GM12878 (cell line): ENCODE measurements around the gene DIP2C. TPM values are rescaled to one million over a fixed set of nuclear protein-coding genes. Genes with fewer than 3 reads are reported as not detected.

ENCODE experiments used
- ATAC-seq: fragments of 200-7000 bp; cut with Tn5 transposase; 3 replicates; pipeline ENCODE4 v1.9.1; 2020; ENCODE audit warnings: mild to moderate bottlenecking, moderate library complexity
- BruUV-seq: library from RNA; stranded (reverse); fragments of 400-500 nt; replicated peaks from 2 replicates; lab custom pipeline; 2021; lab: Mats Ljungman, UMichigan
- CTCF ChIA-PET: fragments of 300-600 bp; sonication (Branson Sonifier 250); formaldehyde crosslinking; extraction: SDS; loops from one replicate; lab custom pipeline; 2021; ENCODE audit warnings: inconsistent platforms; lab: Yijun Ruan, JAX
- POLR2A ChIA-PET: fragments of 350-600 bp; formaldehyde crosslinking; extraction: SDS; loops from one replicate; lab custom pipeline; 2021; ENCODE audit warnings: inconsistent platforms; lab: Charles Lee
- RAD21 ChIA-PET: fragments of 300-600 bp; sonication (Branson Sonifier 250); formaldehyde crosslinking; loops from one replicate; lab custom pipeline; 2023; ENCODE audit warnings: antibody characterized with exemption; ENCODE audit not compliant: unreplicated experiment; lab: Charles Lee
- SMC1A ChIA-PET: fragments of 300-600 bp; sonication (Branson Sonifier 250); formaldehyde crosslinking; loops from one replicate; lab custom pipeline; 2023; ENCODE audit not compliant: unreplicated experiment, uncharacterized antibody; lab: Charles Lee
- DNase-seq: peaks from one replicate; pipeline ENCODE4 v3.0.0-alpha.2; 2011; ENCODE audit warnings: low read depth, low spot score
- FAIRE-seq: peaks from 3 replicates; lab custom pipeline; 2011; peaks lifted over from hg19 to GRCh38; lab: Jason Lieb, UNC
- H2AFZ ChIP-seq: 2 replicates; pipeline ENCODE4 v1.6.0; 2011; ENCODE audit warnings: low read depth, low read length, control low read depth; ENCODE audit not compliant: control insufficient read depth
- H3K27ac ChIP-seq: 2 replicates; pipeline ENCODE4 v1.5.1; 2011; ENCODE audit warnings: control low read depth; ENCODE audit not compliant: control insufficient read depth, insufficient read depth
- H3K27me3 ChIP-seq, 2 experiments: replicated peaks in 1 of 2; 2 replicates each; pipeline versions ENCODE4 v1.6.0 to v1.6.1; 2011; ENCODE audit warnings: low read length in 1 of 2; ENCODE audit not compliant: control insufficient read depth in 2 of 2, insufficient read depth in 2 of 2
- H3K36me3 ChIP-seq, 2 experiments: 2 replicates each; pipeline ENCODE4 v1.5.1; 2011; ENCODE audit warnings: low read length in 1 of 2; ENCODE audit not compliant: control insufficient read depth in 2 of 2, insufficient read depth in 2 of 2
- H3K4me1 ChIP-seq: 2 replicates; pipeline ENCODE4 v1.6.1; 2011; ENCODE audit warnings: mild to moderate bottlenecking, low read length, moderate library complexity, mixed read lengths; ENCODE audit not compliant: control insufficient read depth, insufficient read depth
- H3K4me2 ChIP-seq: 2 replicates; pipeline ENCODE4 v1.6.0; 2011; ENCODE audit warnings: control low read depth; ENCODE audit not compliant: control insufficient read depth, insufficient read depth
- H3K4me3 ChIP-seq: fragments of 200-600 bp; sonication (generic); 2 replicates; pipeline ENCODE4 v1.5.1; 2016
- H3K79me2 ChIP-seq: 2 replicates; pipeline ENCODE4 v1.6.0; 2011; ENCODE audit warnings: low read length; ENCODE audit not compliant: control insufficient read depth, insufficient read depth
- H3K9ac ChIP-seq: 2 replicates; pipeline ENCODE4 v1.8.0; 2011; ENCODE audit warnings: low read length, control low read depth, mixed read lengths; ENCODE audit not compliant: control insufficient read depth, insufficient read depth
- H3K9me3 ChIP-seq: replicated peaks from 3 replicates; pipeline ENCODE4 v1.5.1; 2011; ENCODE audit warnings: mild to moderate bottlenecking, low read length; ENCODE audit not compliant: control insufficient read depth, insufficient read depth
- H4K20me1 ChIP-seq: 2 replicates; pipeline ENCODE4 v1.6.0; 2011; ENCODE audit not compliant: control insufficient read depth, insufficient read depth
- ASH2L ChIP-seq: fragments of 300-600, 200-600 bp; sonication (generic); IDR thresholded peaks from 2 replicates; pipeline ENCODE4 v1.6.1; 2017; ENCODE audit warnings: low read depth, mild to moderate bottlenecking, borderline replicate concordance
- ATF3 ChIP-seq: IDR thresholded peaks from 2 replicates; pipeline ENCODE4 v1.6.1; 2011; ENCODE audit warnings: low read depth, mild to moderate bottlenecking, low read length, moderate library complexity, borderline replicate concordance; ENCODE audit errors: extremely low read depth
- ATF7 ChIP-seq: fragments of 450-650 bp; IDR thresholded peaks from 2 replicates; pipeline ENCODE4 v1.6.1; 2016; ENCODE audit warnings: low read depth, mild to moderate bottlenecking
- BCL11A ChIP-seq: IDR thresholded peaks from 2 replicates; pipeline ENCODE4 v1.6.1; 2011; ENCODE audit warnings: low read depth, low read length
- BHLHE40 ChIP-seq, 2 experiments: fragments of 450-650 bp in 1 of 2; IDR thresholded peaks; 2 replicates each; pipeline ENCODE4 v1.6.1; 2011 to 2017; ENCODE audit warnings: low read depth in 2 of 2, borderline replicate concordance in 1 of 2, improper control_type of control experiment in 1 of 2, low read length in 1 of 2, mild to moderate bottlenecking in 1 of 2
- BRCA1 ChIP-seq: IDR thresholded peaks from 2 replicates; pipeline ENCODE4 v1.6.1; 2011; ENCODE audit warnings: low read depth, low read length, improper control_type of control experiment
- CBFB ChIP-seq: IDR thresholded peaks from 2 replicates; pipeline ENCODE4 v1.6.1; 2016; ENCODE audit warnings: antibody characterized with exemption, low read depth
- HDGF ChIP-seq: fragments of 450-650 bp; IDR thresholded peaks from 2 replicates; pipeline ENCODE4 v1.6.1; 2016; ENCODE audit warnings: antibody characterized with exemption
- NFIC ChIP-seq: IDR thresholded peaks from 2 replicates; pipeline ENCODE4 v1.6.1; 2012; ENCODE audit warnings: low read depth, mild to moderate bottlenecking, inconsistent platforms, low read length, moderate library complexity
- POLR2AphosphoS2 ChIP-seq: IDR thresholded peaks from 2 replicates; pipeline ENCODE4 v1.6.1; 2011; ENCODE audit warnings: low read depth, mild to moderate bottlenecking, low read length, improper control_type of control experiment, moderate library complexity
- RAD21 ChIP-seq: IDR thresholded peaks from 2 replicates; pipeline ENCODE4 v1.6.1; 2011; ENCODE audit warnings: mild to moderate bottlenecking, low read depth, low read length, moderate library complexity; ENCODE audit not compliant: insufficient read depth
- REST ChIP-seq: IDR thresholded peaks from 2 replicates; pipeline ENCODE4 v1.6.1; 2012; ENCODE audit warnings: mild to moderate bottlenecking, low read depth, low read length
- SIX5 ChIP-seq: IDR thresholded peaks from 2 replicates; pipeline ENCODE4 v1.6.1; 2011; ENCODE audit warnings: mild to moderate bottlenecking, low read depth, low read length, moderate library complexity; ENCODE audit not compliant: severe bottlenecking
- ZNF217 ChIP-seq: fragments of 450-650 bp; IDR thresholded peaks from 2 replicates; pipeline ENCODE4 v1.6.1; 2017; ENCODE audit warnings: antibody characterized with exemption, mild to moderate bottlenecking
- ZZZ3 ChIP-seq: IDR thresholded peaks from 2 replicates; pipeline ENCODE4 v1.6.1; 2011; ENCODE audit warnings: low read depth; ENCODE audit not compliant: control insufficient read depth, insufficient read length
- WGBS: methylation state at CpG from one replicate; pipeline ENCODE4 v1.1.6; 2016; ENCODE audit warnings: low lambda C conversion rate; ENCODE audit not compliant: insufficient replicate concordance, insufficient coverage; ENCODE audit errors: missing lambda C conversion rate; 5-methylcytosine and 5-hydroxymethylcytosine counted together
- in situ Hi-C: fragments of 300-500 bp; cut with MboI; formaldehyde crosslinking; loops from 9 replicates; pipeline ENCODE4 v1.14.3; 2018; ENCODE audit warnings: mixed read lengths
- intact Hi-C: fragments of 100-400 bp; cut with micrococcal nuclease; formaldehyde crosslinking; loops from one replicate; pipeline ENCODE4 v1.14.2; 2022; ENCODE audit not compliant: unreplicated experiment
- polyA plus RNA-seq, 11 experiments: library from polyadenylated mRNA; depleted of rRNA in 4 of 11; unstranded in 6 of 11; stranded (reverse) in 5 of 11; fragments of >200 nt; fragmentation: Nextera tagmentation in 4 of 11; fragmentation: Illumina TruSeq in 1 of 11; extraction: Ambion mirVana in 4 of 11; extraction: Trizol in 1 of 11; gene quantifications; 1 replicate in 1 of 11; 2 replicates in 10 of 11; pipeline versions ENCODE4 v1.2.1 to v1.2.3, GENCODE V29; 2011 to 2016; ENCODE audit warnings: inconsistent platforms in 2 of 11, missing spikeins in 2 of 11, low read depth in 1 of 11
- total RNA-seq, 4 experiments: library from RNA; depleted of rRNA in 3 of 4; stranded (reverse); fragments of >200 nt in 3 of 4; fragmentation: Illumina TruSeq in 1 of 4; extraction: Trizol in 1 of 4; gene quantifications; 2 replicates each; pipeline versions ENCODE4 v1.2.1 to v1.2.3, GENCODE V29; 2013 to 2021
- TF ChIP-seq, protein P1 (sequence below): fragments of 450-650 bp; IDR thresholded peaks from 2 replicates; pipeline ENCODE4 v1.6.1; 2017; ENCODE audit warnings: antibody characterized with exemption, mild to moderate bottlenecking, moderate library complexity

Gene DIP2C
- total and polyA plus RNA-seq, 10 of the 15 experiments (the other 5 are each of a cell fraction or from before 2014, with no cell fraction given), result 0.01 to 0.10 (median 0.06) TPM

DNA sequence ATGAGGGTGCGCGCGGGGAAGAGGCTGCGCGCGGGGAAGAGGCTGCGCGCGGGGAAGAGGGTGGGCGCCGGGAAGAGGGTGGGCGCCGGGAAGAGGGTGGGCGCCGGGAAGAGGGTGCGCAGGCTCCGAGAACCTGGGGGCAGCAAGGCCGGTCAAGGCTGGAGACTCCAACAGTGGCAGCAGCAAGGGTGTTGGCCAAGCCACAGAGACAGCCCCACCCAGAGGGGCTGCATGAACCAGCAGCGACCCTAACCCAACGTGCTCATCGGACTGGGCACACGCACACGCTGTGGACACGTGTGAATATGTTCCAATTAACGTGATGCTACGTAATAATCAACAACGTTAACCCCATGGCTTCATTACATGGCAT lies 48.8 kb downstream of the DIP2C start (continued):
- TF ChIP-seq SIX5 (no peak), BHLHE40 (IDR thresholded peaks at IDR 0.05; ENCODE audit: borderline replicate concordance in 1 of 2, low read depth in 2 of 2, low read length in 1 of 2) (no peak), CBFB (no peak), ATF7 (no peak)

DNA sequence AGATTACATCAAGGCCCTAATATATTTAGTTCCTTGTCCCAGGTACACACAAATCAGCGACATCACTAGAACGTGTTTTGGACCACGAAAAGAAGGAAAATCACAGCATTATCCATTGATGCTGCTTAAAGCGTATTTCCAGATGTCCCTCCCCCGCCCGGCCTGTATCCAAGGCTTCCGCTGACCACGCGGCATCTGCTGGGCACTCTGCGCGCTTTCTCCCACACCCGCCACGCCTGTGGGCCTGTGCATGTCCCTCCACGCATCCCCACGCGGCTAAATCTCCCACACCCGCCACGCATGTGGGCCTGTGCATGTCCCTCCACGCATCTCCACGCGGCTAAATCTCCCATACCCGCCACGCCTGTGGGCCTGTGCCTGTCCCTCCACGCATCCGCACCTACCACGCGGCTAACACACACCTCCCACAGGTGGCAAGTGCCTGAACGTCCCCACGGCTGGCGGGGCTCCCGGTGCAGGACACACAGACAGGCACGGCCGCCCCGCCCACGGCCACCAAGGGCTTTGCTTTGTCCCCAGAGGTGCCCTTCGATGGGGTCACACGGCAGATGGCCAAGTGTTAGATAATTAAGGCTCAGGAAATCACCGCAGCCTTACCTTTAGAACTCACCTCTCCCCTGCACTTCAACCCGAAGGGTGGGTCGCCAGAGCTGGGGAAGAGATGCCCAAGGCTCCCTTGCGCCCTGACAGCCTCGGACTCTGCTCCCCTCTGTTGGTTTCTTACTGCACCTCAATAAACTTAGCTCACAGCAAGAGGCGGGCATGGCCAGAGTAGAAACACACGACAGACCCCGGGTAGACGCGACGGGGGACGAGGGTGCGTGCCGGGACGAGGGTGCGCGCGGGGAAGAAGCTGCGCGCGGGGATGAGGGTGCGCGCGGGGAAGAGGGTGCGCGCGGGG lies 49.5 kb downstream of the DIP2C start:
- Histone ChIP-seq H3K4me3 (no peak overlapping the region), H3K27me3 (no peaks in the 10 kb centered on the region; a peak in 2 of 4 replicates), H3K4me1 (no peaks in the 10 kb centered on the region), H3K4me2 (no peak overlapping the region), H4K20me1 (no peaks in the 10 kb centered on the region), H2AFZ (no peak overlapping the region), H3K9ac (no peak overlapping the region), H3K9me3 (peaks cover 1% of the 10 kb centered on the region; the same call in 1 of the 3 replicates), H3K36me3 (no peaks in the 10 kb centered on the region), H3K79me2 (no peaks in the 10 kb centered on the region), H3K27ac (no peak overlapping the region)
- FAIRE-seq, result no peak
- DNase-seq, result no peak
- in situ Hi-C loops (no loop called here), intact Hi-C loops (no loop called here)
- RAD21 ChIA-PET, result no interaction called here
- WGBS, result 79% methylated on average over 61 of the region's 64 CpGs
- CTCF ChIA-PET, result no interaction called here
- POLR2A ChIA-PET, result no interaction called here
- SMC1A ChIA-PET, result no interaction called here
- ATAC-seq, result no peak
- no TSS peak for BruUV-seq
- TF ChIP-seq NFIC (no peak), HDGF (no peak), ZZZ3 (no peak), ZNF217 (no peak), REST (no peak), CBFB (no peak), POLR2AphosphoS2 (no peak), ATF3 (no peak), ASH2L (no peak), BCL11A (no peak), RAD21 (no peak), BRCA1 (no peak)
- TF ChIP-seq, protein P1, sequence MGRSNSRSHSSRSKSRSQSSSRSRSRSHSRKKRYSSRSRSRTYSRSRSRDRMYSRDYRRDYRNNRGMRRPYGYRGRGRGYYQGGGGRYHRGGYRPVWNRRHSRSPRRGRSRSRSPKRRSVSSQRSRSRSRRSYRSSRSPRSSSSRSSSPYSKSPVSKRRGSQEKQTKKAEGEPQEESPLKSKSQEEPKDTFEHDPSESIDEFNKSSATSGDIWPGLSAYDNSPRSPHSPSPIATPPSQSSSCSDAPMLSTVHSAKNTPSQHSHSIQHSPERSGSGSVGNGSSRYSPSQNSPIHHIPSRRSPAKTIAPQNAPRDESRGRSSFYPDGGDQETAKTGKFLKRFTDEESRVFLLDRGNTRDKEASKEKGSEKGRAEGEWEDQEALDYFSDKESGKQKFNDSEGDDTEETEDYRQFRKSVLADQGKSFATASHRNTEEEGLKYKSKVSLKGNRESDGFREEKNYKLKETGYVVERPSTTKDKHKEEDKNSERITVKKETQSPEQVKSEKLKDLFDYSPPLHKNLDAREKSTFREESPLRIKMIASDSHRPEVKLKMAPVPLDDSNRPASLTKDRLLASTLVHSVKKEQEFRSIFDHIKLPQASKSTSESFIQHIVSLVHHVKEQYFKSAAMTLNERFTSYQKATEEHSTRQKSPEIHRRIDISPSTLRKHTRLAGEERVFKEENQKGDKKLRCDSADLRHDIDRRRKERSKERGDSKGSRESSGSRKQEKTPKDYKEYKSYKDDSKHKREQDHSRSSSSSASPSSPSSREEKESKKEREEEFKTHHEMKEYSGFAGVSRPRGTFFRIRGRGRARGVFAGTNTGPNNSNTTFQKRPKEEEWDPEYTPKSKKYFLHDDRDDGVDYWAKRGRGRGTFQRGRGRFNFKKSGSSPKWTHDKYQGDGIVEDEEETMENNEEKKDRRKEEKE, result no peak
